AG04449 (cell line): ENCODE measurements around the gene WASF2.

Source experiments
- CTCF ChIA-PET: fragments of 350-600 bp; formaldehyde crosslinking; extraction: SDS; loops from one replicate; lab custom pipeline; 2021; ENCODE audit warnings: antibody characterized with exemption; lab: Yijun Ruan, JAX
- POLR2A ChIA-PET: fragments of 400-600, 350-600 bp; formaldehyde crosslinking; extraction: SDS; loops from one replicate; lab custom pipeline; 2020; ENCODE audit warnings: antibody characterized with exemption, inconsistent platforms; lab: Yijun Ruan, JAX
- DNase-seq: peaks from one replicate; pipeline ENCODE4 v3.0.0-alpha.2; 2010; ENCODE audit warnings: low read depth, low spot score
- H3K4me3 ChIP-seq: 2 replicates; pipeline ENCODE4 v1.5.1; 2011; ENCODE audit warnings: low read depth, mild to moderate bottlenecking, control low read depth, low read length
- TF ChIP-seq, protein P1 (sequence below): IDR thresholded peaks from one replicate; pipeline ENCODE4 v1.5.1; 2011; ENCODE audit warnings: mild to moderate bottlenecking, moderate library complexity, low read length, control low read depth, inconsistent platforms; ENCODE audit not compliant: insufficient read depth; ENCODE audit errors: missing control alignments

Gene WASF2

DNA sequence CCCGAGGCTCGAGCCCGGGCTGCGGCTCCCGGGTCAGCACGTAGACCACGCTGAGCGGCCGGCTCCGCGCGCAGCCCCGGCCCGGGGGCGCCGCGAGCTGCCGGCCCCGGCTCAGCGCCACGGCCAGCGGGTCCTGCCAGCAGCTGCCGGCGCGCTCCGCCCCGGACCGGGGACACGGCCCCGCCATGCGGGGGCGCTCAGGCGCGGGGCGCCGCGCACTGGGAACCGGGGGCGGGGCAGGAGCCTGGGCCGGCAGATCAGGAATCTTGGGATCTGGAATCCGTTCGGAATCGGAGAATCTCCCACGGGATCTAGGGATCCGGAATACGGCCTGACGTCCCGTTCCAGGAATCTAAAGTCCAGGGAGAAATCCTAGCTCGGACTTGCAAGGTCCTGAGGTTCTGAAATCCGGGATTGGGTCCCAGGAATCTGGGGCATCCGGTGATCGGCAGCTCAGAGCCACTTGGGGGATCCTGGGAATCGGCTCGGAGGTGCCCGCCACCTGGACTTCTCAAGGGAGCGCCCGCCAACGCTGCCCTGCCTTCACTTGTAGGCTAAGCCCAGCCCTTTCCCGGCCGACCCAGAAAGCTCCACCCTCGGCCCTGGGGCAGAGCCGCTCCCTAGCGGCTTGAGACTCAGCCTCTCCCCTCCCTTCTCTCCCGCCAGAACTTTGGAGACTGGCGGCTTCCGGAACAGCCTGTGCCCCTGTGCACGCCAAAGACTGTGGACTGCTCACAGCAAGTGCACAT is 123.4 kb downstream of the WASF2 start, which contains the start of gene MAP3K6:
Gene MAP3K6 (minus strand): TSS at position 551 of the 749 bp plus-strand sequence. CDS start 364 bp downstream, at position 187.
- ChIA-PET CTCF (interaction anchor here (0.8 to 10.4 kb wide), 32 partner anchors 8 to 321 kb away, joined by 3 to 187 read pairs (median 6); partner anchors contain the start of genes CD164L2, FCN3, GPR3 and IFI6), POLR2A (interaction anchor here (1.7 to 2.3 kb wide), 4 partner anchors 17 to 254 kb away, joined by 5 to 31 read pairs (median 10); no protein-coding TSS in a partner anchor)
- TF ChIP-seq, protein P1, sequence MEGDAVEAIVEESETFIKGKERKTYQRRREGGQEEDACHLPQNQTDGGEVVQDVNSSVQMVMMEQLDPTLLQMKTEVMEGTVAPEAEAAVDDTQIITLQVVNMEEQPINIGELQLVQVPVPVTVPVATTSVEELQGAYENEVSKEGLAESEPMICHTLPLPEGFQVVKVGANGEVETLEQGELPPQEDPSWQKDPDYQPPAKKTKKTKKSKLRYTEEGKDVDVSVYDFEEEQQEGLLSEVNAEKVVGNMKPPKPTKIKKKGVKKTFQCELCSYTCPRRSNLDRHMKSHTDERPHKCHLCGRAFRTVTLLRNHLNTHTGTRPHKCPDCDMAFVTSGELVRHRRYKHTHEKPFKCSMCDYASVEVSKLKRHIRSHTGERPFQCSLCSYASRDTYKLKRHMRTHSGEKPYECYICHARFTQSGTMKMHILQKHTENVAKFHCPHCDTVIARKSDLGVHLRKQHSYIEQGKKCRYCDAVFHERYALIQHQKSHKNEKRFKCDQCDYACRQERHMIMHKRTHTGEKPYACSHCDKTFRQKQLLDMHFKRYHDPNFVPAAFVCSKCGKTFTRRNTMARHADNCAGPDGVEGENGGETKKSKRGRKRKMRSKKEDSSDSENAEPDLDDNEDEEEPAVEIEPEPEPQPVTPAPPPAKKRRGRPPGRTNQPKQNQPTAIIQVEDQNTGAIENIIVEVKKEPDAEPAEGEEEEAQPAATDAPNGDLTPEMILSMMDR: peak; percentile 43
- peak within 1 kb of the TSS; percentile 63 for H3K4me3 ChIP-seq
- no peak for DNase-seq

DNA sequence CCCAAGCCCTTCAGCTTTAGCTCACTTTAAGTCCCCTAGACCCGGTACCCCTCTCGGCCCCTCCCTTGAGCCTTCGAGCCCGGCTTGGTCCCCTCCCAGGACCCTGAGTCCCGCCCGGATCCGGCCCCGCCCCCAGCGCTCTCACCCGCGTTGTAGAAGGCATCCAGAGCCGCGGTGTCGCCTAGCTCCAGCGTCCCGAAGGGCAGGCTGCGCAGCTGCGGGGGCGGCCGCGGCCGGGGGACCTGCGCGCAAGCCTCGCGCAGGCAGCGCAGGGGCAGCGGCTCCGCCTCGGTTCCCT is 123.9 kb downstream of the WASF2 start:
- peak overlapping the region; percentile 63 for H3K4me3 ChIP-seq
- TF ChIP-seq, protein P1: no peak
- CTCF ChIA-PET: interaction anchor here (0.9 to 10.4 kb wide), 34 partner anchors 11 to 320 kb away, joined by 3 to 187 read pairs (median 6); partner anchors contain the start of genes CD164L2, GPR3, IFI6 and SYTL1
- DNase-seq: no peak
- POLR2A ChIA-PET: interaction anchor here (1.0 to 2.3 kb wide), 6 partner anchors 12 to 254 kb away, joined by 3 to 31 read pairs (median 7); no protein-coding TSS in a partner anchor

DNA sequence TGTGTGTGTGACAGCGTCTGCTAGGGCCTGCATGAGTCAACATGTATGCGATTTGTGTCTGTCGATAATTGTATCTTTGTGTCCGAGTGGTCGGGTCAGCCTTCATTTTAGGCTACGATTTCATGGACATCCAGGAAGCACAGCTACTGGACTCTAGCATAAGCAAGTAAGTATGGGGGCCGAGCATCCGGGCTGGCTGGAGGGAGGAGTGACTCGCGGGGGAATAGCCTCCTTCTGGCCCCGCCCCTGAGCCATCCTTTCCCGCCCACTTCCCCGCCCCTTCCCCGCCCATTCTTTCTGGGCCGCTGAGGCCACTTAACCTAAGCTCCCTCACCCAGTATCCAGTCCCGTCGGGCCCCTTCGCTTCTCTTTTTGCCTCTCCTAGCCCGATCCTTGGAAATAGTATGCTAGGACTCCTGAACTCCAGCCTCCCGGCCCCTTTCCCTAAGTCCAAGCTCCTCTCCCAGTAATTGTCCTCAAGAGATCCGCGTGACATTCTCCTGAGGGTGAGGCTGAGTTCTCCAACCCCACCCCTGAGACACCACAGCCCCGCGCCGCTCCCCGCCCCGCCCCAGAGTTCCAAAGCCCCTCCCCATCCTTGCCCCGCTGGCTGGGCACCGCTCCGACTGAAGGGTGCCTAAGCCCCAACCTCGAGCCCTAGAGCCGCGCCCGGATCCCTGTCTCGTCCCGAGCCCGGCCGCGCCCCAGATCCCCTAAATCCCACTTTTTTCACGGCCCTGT is 124.4 kb downstream of the WASF2 start:
- TF ChIP-seq, protein P1: no peak
- ChIA-PET POLR2A (interaction anchor here (0.9 to 2.3 kb wide), 7 partner anchors 9 to 253 kb away, joined by 3 to 31 read pairs (median 5); no protein-coding TSS in a partner anchor), CTCF (interaction anchor here (0.7 to 10.4 kb wide), 34 partner anchors 12 to 319 kb away, joined by 3 to 187 read pairs (median 6); partner anchors contain the start of genes CD164L2, GPR3, IFI6 and SYTL1)
- peak overlapping the region; percentile 63 for H3K4me3 ChIP-seq
- peak; percentile 42 for DNase-seq

DNA sequence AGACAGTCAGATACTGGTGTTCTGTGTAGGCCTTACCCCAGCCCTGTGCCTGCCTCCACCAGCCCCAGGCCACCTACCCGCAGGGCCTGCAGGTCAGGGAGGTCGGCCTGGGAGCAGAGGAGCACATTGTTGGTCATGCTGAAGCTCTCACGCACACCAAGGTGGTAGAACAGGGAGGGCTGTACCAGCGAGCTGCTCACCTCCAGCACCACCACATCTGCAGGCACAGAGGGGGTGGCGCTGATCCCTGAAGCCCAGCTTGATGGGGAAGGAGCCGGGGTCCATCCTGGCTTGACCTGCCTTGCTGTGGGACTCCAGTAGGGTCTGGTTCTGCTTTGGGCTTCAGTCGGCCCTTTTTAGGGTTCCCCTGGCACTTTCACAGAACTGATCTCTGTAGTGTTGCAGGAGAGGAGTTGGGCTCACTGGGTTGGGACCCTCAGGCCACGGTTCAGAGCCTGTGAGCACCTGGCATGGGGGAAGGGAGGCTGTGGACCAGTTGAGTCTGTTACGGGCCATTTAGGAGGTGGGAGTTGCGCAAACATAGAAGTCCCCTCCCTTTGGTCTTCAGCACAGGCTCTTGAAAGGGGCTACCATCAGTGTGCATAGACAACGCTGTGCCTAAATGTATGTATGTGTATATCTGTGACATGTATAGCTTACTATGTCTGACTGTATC is 125.1 kb downstream of the WASF2 start:
- H3K4me3 ChIP-seq: peak overlapping the region; percentile 52
- TF ChIP-seq, protein P1: no peak
- CTCF ChIA-PET: interaction anchor here (0.7 to 10.4 kb wide), 27 partner anchors 11 to 305 kb away, joined by 3 to 187 read pairs (median 7); partner anchors contain the start of genes GPR3 and SYTL1
- POLR2A ChIA-PET: interaction anchor here (0.9 to 2.3 kb wide), 7 partner anchors 9 to 253 kb away, joined by 3 to 31 read pairs (median 5); no protein-coding TSS in a partner anchor
- DNase-seq: no peak

DNA sequence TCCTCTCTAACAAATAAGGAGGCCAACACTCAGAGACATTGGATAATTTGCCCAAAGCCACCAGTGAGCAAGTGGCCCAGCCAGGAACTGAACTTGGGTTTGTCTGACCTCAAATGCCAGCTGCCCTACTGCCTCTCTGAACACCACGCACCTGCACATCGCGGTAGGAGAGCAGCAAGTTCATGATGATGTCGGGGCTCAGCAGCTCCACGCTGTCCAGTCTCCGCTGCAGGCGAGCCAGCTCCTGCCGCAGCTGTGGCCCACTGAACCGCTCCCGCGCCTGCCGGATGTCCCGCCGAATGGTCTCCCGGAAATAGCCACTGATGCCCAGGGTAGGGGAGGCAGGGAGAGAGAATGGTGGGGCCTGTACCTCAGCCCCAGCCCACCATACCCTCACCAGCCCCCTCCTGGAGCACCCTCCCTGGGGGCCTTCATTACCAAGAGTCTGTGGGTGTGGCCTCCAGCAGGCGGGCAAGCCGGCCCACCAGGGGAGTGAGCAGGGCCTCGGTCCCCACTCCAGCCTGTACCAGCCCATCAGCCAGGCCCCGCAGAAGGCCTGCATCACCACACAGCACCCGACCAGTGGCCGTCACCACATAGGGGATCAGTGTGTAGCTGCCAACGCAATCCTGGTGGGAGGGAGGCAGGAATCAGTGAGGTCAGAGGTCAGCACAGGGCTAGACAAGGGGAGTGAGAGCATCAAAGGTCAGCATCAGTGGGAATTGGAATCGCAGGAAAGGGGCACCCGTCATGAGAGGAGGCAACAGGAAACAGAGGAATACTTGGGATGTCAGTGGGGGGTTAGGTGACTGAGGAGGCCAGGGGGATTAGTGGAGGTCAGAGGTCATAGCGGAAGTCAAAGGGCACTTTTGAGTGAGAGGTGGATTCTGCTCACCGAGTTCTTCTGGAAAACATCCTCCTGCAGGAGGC is 125.9 kb downstream of the WASF2 start:
- CTCF ChIA-PET: interaction anchor here (1.4 to 10.4 kb wide), 9 partner anchors 10 to 244 kb away, joined by 3 to 187 read pairs (median 26); partner anchors contain the start of gene GPR3
- TF ChIP-seq, protein P1: no peak
- H3K4me3 ChIP-seq: no peak overlapping the region
- no peak for DNase-seq
- POLR2A ChIA-PET: no interaction called here
